Activated B cell treated with CpG ODN at 0.5 μM for 24 hours (primary cell): ENCODE data around the gene GNAO1. TPM values are rescaled to one million over a fixed set of nuclear protein-coding genes. Genes with fewer than 3 reads are reported as not detected.

Experiments used
- ATAC-seq: fragments of 200-7000 bp; cut with Tn5 transposase; one replicate; pipeline ENCODE4 v1.10.0; 2021; ENCODE audit warnings: low read depth, mild to moderate bottlenecking, moderate library complexity
- CTCF ChIA-PET: fragments of 350-600 bp; sonication (Branson Sonifier 250); formaldehyde crosslinking; loops from one replicate; lab custom pipeline; 2021; ENCODE audit warnings: antibody characterized with exemption; lab: Charles Lee
- POLR2A ChIA-PET: fragments of 350-600 bp; sonication (Branson Sonifier 250); formaldehyde crosslinking; loops from one replicate; lab custom pipeline; 2021; ENCODE audit warnings: antibody characterized with exemption; lab: Charles Lee
- DNase-seq: peaks from one replicate; pipeline ENCODE4 v3.0.0; 2022
- H3K27ac Mint-ChIP-seq: one replicate; pipeline ENCODE4 v1.8.0; 2020; ENCODE audit warnings: mixed read lengths
- H3K27me3 Mint-ChIP-seq: one replicate; pipeline ENCODE4 v1.8.0; 2021; ENCODE audit warnings: mixed read lengths
- H3K36me3 Mint-ChIP-seq: one replicate; pipeline ENCODE4 v1.8.0; 2021; ENCODE audit warnings: low read depth, mixed read lengths
- H3K4me1 Mint-ChIP-seq: one replicate; pipeline ENCODE4 v1.8.0; 2021; ENCODE audit warnings: mixed read lengths
- H3K4me3 Mint-ChIP-seq: one replicate; pipeline ENCODE4 v1.8.0; 2020; ENCODE audit warnings: mild to moderate bottlenecking, mixed read lengths
- H3K9me3 Mint-ChIP-seq: one replicate; pipeline ENCODE4 v1.8.0; 2020; ENCODE audit warnings: mixed read lengths
- intact Hi-C: fragments of 100-400 bp; cut with micrococcal nuclease; formaldehyde crosslinking; loops from one replicate; pipeline ENCODE4 v1.15.1; 2024
- total RNA-seq: library from RNA; stranded (reverse); gene quantifications from 2 replicates; pipeline ENCODE4 v1.2.3, GENCODE V29; 2022
- TF ChIP-seq, protein P1 (sequence below): fragments of 200-600 bp; IDR thresholded peaks from one replicate; pipeline ENCODE4 v1.8.0; 2022; ENCODE audit warnings: antibody characterized with exemption, mild to moderate bottlenecking

The GNAO1 gene
- total RNA-seq, 1 donor from 2014 or later = 0.53 TPM

DNA sequence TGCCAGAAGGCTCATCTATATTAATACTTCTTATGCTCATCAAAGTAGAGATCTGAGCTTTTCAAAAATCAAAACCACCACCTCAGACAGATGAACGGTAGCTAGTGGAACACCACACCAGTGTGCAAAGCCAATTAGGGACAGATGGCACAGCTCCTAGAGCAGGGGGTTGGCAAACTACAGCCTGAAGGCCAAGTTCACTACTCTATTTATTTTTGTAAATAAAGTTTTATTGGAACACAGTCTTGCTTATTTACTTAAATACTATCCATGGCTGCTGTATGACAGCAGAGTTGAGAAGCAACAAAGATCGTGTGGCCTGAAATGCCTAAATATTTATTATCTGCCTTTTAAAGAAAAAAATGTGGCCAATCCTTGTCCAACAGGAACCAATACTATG lies 177.3 kb downstream of the GNAO1 start:
- ChIA-PET CTCF (interaction anchor here (1.3 kb wide), 1 partner anchor 13 kb away, joined by 3 read pairs; no protein-coding TSS in a partner anchor), POLR2A (no interaction called here)
- Mint-ChIP-seq H3K9me3 (no peaks in the 10 kb centered on the region), H3K27me3 (no peaks in the 10 kb centered on the region), H3K27ac (no peak overlapping the region), H3K36me3 (peaks cover 88% of the 10 kb centered on the region), H3K4me1 (no peaks in the 10 kb centered on the region), H3K4me3 (no peak overlapping the region)
- DNase-seq = no peak
- no peak for ATAC-seq
- intact Hi-C loops = no loop called here
- TF ChIP-seq, protein P1, sequence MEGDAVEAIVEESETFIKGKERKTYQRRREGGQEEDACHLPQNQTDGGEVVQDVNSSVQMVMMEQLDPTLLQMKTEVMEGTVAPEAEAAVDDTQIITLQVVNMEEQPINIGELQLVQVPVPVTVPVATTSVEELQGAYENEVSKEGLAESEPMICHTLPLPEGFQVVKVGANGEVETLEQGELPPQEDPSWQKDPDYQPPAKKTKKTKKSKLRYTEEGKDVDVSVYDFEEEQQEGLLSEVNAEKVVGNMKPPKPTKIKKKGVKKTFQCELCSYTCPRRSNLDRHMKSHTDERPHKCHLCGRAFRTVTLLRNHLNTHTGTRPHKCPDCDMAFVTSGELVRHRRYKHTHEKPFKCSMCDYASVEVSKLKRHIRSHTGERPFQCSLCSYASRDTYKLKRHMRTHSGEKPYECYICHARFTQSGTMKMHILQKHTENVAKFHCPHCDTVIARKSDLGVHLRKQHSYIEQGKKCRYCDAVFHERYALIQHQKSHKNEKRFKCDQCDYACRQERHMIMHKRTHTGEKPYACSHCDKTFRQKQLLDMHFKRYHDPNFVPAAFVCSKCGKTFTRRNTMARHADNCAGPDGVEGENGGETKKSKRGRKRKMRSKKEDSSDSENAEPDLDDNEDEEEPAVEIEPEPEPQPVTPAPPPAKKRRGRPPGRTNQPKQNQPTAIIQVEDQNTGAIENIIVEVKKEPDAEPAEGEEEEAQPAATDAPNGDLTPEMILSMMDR = no peak

DNA sequence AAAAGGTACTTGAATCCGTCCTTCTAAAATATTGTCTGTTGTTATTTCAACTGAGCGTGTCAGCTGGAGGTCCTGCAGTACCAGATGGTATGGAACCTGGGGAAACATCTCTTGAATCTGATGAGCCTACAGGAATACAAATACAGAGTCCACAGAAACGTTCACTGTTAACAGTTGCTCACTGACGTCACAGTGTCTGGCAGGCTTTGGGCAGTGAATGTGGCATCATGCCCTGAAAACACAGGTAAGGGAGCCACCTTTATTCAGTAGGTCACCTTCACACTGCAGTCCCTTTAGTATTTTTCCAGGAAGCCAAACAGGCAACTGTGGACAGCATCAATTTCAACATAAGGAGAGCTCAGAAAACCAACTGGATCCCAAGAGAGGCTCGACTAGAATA lies 177.9 kb downstream of the GNAO1 start:
- POLR2A ChIA-PET = no interaction called here
- Mint-ChIP-seq H3K36me3 (peaks cover 85% of the 10 kb centered on the region), H3K4me1 (no peaks in the 10 kb centered on the region), H3K27ac (no peak overlapping the region), H3K27me3 (no peaks in the 10 kb centered on the region), H3K4me3 (no peak overlapping the region), H3K9me3 (no peaks in the 10 kb centered on the region)
- no peak for ATAC-seq
- intact Hi-C loops = no loop called here
- CTCF ChIA-PET = interaction anchor here (1.3 kb wide), 1 partner anchor 14 kb away, joined by 3 read pairs; no protein-coding TSS in a partner anchor
- TF ChIP-seq, protein P1 = no peak
- DNase-seq = no peak

DNA sequence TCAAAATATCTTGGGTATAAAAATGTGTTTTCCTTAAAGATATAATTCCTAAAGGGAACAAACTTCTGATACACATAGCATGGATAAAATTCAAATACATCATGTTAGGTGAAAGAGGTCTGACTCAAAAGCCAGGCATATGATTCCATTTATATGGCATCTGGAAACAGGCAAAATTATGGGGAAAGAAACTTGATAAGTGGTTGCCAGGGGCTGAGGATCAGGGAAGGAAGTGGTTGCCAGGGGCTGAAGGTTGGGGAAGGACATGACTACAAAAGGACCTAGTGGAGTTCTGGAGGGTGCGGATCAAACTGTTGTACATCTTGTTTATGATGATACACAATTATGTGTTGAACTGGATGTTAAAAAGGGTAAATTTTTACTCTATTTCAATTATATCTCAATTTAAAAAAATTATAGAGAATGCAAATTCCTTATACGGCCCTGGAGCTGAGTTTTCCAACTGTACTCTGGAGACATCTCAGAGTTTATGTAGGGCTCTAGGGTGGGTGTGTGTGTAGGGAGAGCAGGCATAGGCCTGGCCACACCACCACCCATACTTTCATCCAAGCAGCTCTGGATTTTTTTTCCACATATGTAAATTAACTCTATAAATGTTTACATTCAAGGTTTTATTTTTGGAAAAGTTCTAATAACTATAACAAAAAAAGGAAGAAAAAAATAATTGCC lies 179.0 kb downstream of the GNAO1 start:
- Mint-ChIP-seq H3K27ac (no peak overlapping the region), H3K27me3 (no peaks in the 10 kb centered on the region), H3K4me1 (no peaks in the 10 kb centered on the region), H3K36me3 (peaks cover 82% of the 10 kb centered on the region), H3K9me3 (no peaks in the 10 kb centered on the region), H3K4me3 (no peak overlapping the region)
- ATAC-seq = no peak
- intact Hi-C loops = no loop called here
- ChIA-PET POLR2A (no interaction called here), CTCF (interaction anchor here (1.4 kb wide), 1 partner anchor 14 kb away, joined by 5 read pairs; no protein-coding TSS in a partner anchor)
- DNase-seq = no peak
- TF ChIP-seq, protein P1 = no peak

DNA sequence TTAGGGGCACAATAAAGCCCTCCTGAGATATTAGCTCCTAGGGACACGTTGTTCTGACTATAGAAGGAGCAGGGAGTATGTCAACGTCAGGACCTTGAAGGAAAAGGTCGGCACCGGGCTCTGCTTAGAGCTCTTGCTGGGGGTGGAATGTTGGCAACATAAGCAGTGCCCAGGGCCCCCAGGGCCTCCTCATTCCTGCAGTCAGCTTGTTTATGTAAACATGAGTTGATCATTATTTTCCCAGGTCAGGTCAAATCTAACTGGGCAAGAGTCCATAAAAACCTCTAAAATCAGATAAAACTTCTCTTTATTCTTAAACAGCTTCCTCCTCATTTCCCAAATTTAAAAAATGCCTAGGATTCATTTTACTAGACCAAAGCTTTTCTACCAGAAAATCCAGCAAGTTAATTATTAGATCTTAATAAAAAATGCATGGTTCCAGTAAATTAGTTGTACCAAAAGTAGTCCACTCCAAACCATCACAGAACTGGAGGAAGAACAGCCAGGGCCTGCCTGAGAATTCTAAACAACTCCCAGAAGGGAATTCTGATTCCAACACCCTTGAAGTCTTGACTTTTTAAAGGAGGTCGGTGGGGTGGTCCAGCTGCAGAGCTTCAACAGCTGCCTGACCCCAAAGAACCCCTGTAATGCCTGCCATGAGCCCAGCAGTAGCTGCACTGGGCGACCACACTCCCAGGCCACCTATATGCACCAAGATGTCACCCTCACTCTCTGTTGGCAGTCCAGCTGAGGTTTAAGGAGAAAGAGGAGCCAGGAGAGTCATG lies 179.8 kb downstream of the GNAO1 start:
- DNase-seq = no peak
- no peaks in the 10 kb centered on the region for H3K9me3 Mint-ChIP-seq
- ChIA-PET POLR2A (no interaction called here), CTCF (interaction anchor here (1.4 kb wide), 1 partner anchor 15 kb away, joined by 5 read pairs; no protein-coding TSS in a partner anchor)
- H3K4me3 Mint-ChIP-seq = no peak overlapping the region
- H3K36me3 Mint-ChIP-seq = peaks cover 80% of the 10 kb centered on the region
- TF ChIP-seq, protein P1 = no peak
- intact Hi-C loops = no loop called here
- H3K27ac Mint-ChIP-seq = no peak overlapping the region
- no peaks in the 10 kb centered on the region for H3K4me1 Mint-ChIP-seq
- no peak for ATAC-seq
- no peaks in the 10 kb centered on the region for H3K27me3 Mint-ChIP-seq

DNA sequence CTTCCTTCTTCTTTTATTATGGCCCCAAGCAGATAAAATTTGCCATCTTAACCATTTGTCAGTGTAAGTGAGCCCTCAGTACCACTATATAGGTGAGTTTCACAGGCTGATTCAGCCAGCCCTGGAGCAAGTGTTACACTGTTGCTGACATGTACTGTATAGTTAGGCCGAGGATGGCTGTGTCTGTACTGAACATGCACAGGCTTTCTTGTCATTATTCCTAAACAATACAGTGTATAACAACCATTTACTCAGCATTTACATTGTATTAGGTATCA lies 180.3 kb downstream of the GNAO1 start:
- no peak overlapping the region for H3K27ac Mint-ChIP-seq
- POLR2A ChIA-PET = no interaction called here
- intact Hi-C loops = no loop called here
- no peaks in the 10 kb centered on the region for H3K9me3 Mint-ChIP-seq
- H3K4me3 Mint-ChIP-seq = no peak overlapping the region
- no peaks in the 10 kb centered on the region for H3K27me3 Mint-ChIP-seq
- CTCF ChIA-PET = interaction anchor here (1.4 kb wide), 1 partner anchor 15 kb away, joined by 5 read pairs; no protein-coding TSS in a partner anchor
- no peak for ATAC-seq
- no peaks in the 10 kb centered on the region for H3K4me1 Mint-ChIP-seq
- peaks cover 82% of the 10 kb centered on the region for H3K36me3 Mint-ChIP-seq
- no peak for DNase-seq
- TF ChIP-seq, protein P1 = no peak
